Loucy (cell line): ENCODE measurements around the gene SCARF1.

Experiments used
- H2AFZ ChIP-seq: fragments of 200-600 bp; sonication (generic); 2 replicates; pipeline ENCODE4 v1.6.0; 2016; ENCODE audit warnings: antibody characterized with exemption, mild to moderate bottlenecking, low read length, moderate library complexity
- H3F3A ChIP-seq: fragments of 200-600 bp; 2 replicates; pipeline ENCODE4 v1.6.0; 2016; ENCODE audit warnings: antibody characterized with exemption, low read depth, mild to moderate bottlenecking
- H3K27me3 ChIP-seq: fragments of 200-600 bp; sonication (generic); 2 replicates; pipeline ENCODE4 v1.6.1; 2014; ENCODE audit warnings: low read length, mild to moderate bottlenecking; ENCODE audit not compliant: insufficient read depth, poor library complexity, severe bottlenecking
- H3K36me3 ChIP-seq: fragments of 200-600 bp; sonication (generic); 2 replicates; pipeline ENCODE4 v1.6.1; 2016; ENCODE audit warnings: low read length; ENCODE audit not compliant: insufficient read depth
- H3K4me1 ChIP-seq: fragments of 200-600 bp; sonication (generic); 2 replicates; pipeline ENCODE4 v1.5.1; 2014; ENCODE audit warnings: low read length, mild to moderate bottlenecking; ENCODE audit not compliant: insufficient read depth, poor library complexity, severe bottlenecking
- H3K4me2 ChIP-seq: fragments of 200-600 bp; sonication (generic); 2 replicates; pipeline ENCODE4 v1.6.0; 2014; ENCODE audit warnings: antibody characterized with exemption, low read length, low read depth, mild to moderate bottlenecking; ENCODE audit not compliant: poor library complexity, severe bottlenecking
- H3K4me3 ChIP-seq: fragments of 200-600 bp; sonication (generic); 2 replicates; pipeline ENCODE4 v1.5.1; 2014; ENCODE audit warnings: low read length, mild to moderate bottlenecking, mixed read lengths; ENCODE audit not compliant: poor library complexity, severe bottlenecking
- H3K79me2 ChIP-seq: fragments of 200-600 bp; sonication (generic); 2 replicates; pipeline ENCODE4 v1.6.1; 2014; ENCODE audit warnings: low read length; ENCODE audit not compliant: insufficient read depth
- H3K9ac ChIP-seq: fragments of 200-600 bp; sonication (generic); 2 replicates; pipeline ENCODE4 v1.6.0; 2014; ENCODE audit warnings: mild to moderate bottlenecking, low read depth, low read length, moderate library complexity; ENCODE audit not compliant: poor library complexity, severe bottlenecking
- H3K9me2 ChIP-seq: fragments of 200-600 bp; sonication (generic); replicated peaks from 2 replicates; pipeline ENCODE4 v1.6.1; 2016; ENCODE audit warnings: low read depth, low read length, mixed read lengths
- H3K9me3 ChIP-seq: fragments of 200-600 bp; sonication (generic); 2 replicates; pipeline ENCODE4 v1.6.1; 2014; ENCODE audit warnings: mild to moderate bottlenecking, antibody characterized with exemption, low read length, low read depth; ENCODE audit not compliant: insufficient read depth
- H4K20me1 ChIP-seq: fragments of 200-600 bp; sonication (generic); 2 replicates; pipeline ENCODE4 v1.6.0; 2014; ENCODE audit warnings: antibody characterized with exemption, low read length, mild to moderate bottlenecking; ENCODE audit not compliant: insufficient read depth, poor library complexity, severe bottlenecking
- CTCF ChIP-seq: fragments of 200-600 bp; sonication (generic); conservative IDR thresholded peaks from 2 replicates; pipeline ENCODE4 v1.5.1; 2014; ENCODE audit warnings: mild to moderate bottlenecking, antibody characterized with exemption, low read length
- EZH2phosphoT487 ChIP-seq: fragments of 200-600 bp; IDR thresholded peaks from 2 replicates; pipeline ENCODE4 v1.6.1; 2018; ENCODE audit warnings: antibody characterized with exemption, mild to moderate bottlenecking, moderate library complexity, borderline replicate concordance

SCARF1 gene

GRCh38 chr17:1627182-1627981 lies 18.1 kb downstream of the SCARF1 start:
- no peaks in the 10 kb centered on the region for H4K20me1 ChIP-seq
- peak overlapping the region; percentile 80 for H3K9ac ChIP-seq
- peaks cover 40% of the 10 kb centered on the region for H3K4me1 ChIP-seq
- H3K27me3 ChIP-seq, result no peaks in the 10 kb centered on the region
- no peaks in the 10 kb centered on the region for H3K9me2 ChIP-seq
- no peaks in the 10 kb centered on the region for H3K36me3 ChIP-seq
- H2AFZ ChIP-seq, result peak overlapping the region; percentile 58
- H3F3A ChIP-seq, result peaks cover 3% of the 10 kb centered on the region; the same call in 1 of the 2 replicates
- no peaks in the 10 kb centered on the region for H3K9me3 ChIP-seq
- H3K4me2 ChIP-seq, result peak overlapping the region; percentile 86
- no peak for TF ChIP-seq CTCF
- no peak for TF ChIP-seq EZH2phosphoT487
- peaks cover 44% of the 10 kb centered on the region; the same call in 1 of the 2 replicates for H3K79me2 ChIP-seq
- peak overlapping the region; percentile 98 for H3K4me3 ChIP-seq

- no peaks in the 10 kb centered on the region for H4K20me1 ChIP-seq
- H3K36me3 ChIP-seq, result no peaks in the 10 kb centered on the region
- peaks cover 45% of the 10 kb centered on the region; the same call in 1 of the 2 replicates for H3K79me2 ChIP-seq
- H3K4me1 ChIP-seq, result peaks cover 40% of the 10 kb centered on the region
- H3K4me3 ChIP-seq, result peak overlapping the region; percentile 98
- peak overlapping the region; percentile 86 for H3K4me2 ChIP-seq
- H3K9ac ChIP-seq, result peak overlapping the region; percentile 80
- no peaks in the 10 kb centered on the region for H3K27me3 ChIP-seq
- TF ChIP-seq EZH2phosphoT487 (no peak), CTCF (no peak)
- H3K9me2 ChIP-seq, result no peaks in the 10 kb centered on the region
- H3K9me3 ChIP-seq, result no peaks in the 10 kb centered on the region
- H2AFZ ChIP-seq, result 0 out of 2 replicates have a peak overlapping the region, but pooled peaks have one; percentile 58
- H3F3A ChIP-seq, result peaks cover 3% of the 10 kb centered on the region; the same call in 1 of the 2 replicates
Observed at GRCh38 chr17:1626333-1626732, 19.2 kb downstream of the SCARF1 start.

GRCh38 chr17:1625581-1625980 lies 20.0 kb downstream of the SCARF1 start:
- Histone ChIP-seq H3K9ac (peak overlapping the region; percentile 80), H3K27me3 (no peaks in the 10 kb centered on the region), H3K79me2 (peaks cover 52% of the 10 kb centered on the region; the same call in 1 of the 2 replicates), H3K4me2 (peak overlapping the region; percentile 86), H4K20me1 (no peaks in the 10 kb centered on the region), H3K9me3 (no peaks in the 10 kb centered on the region), H3K4me1 (peaks cover 40% of the 10 kb centered on the region), H3K9me2 (no peaks in the 10 kb centered on the region), H3K36me3 (no peaks in the 10 kb centered on the region), H2AFZ (no peak overlapping the region), H3F3A (peaks cover 3% of the 10 kb centered on the region; the same call in 1 of the 2 replicates), H3K4me3 (peak overlapping the region; percentile 98)
- TF ChIP-seq EZH2phosphoT487 (no peak), CTCF (no peak)
